Calu3 (cell line): Measurements from ENCODE around the gene MFSD6. TPM values are rescaled to one million over a fixed set of nuclear protein-coding genes. Genes with fewer than 3 reads are reported as not detected.

Experiments used
- BruUV-seq: library from RNA; stranded (reverse); fragments of 400-500 nt; replicated peaks from 2 replicates; lab custom pipeline; 2021; lab: Mats Ljungman, UMichigan
- CTCF ChIA-PET: fragments of 300-600 bp; sonication (Branson Sonifier 250); formaldehyde crosslinking; loops from one replicate; lab custom pipeline; 2022; ENCODE audit warnings: antibody characterized with exemption; lab: Charles Lee
- DNase-seq: peaks from one replicate; pipeline ENCODE4 v3.0.0; 2022
- H3K27ac Mint-ChIP-seq: one replicate; pipeline ENCODE4 v1.8.0; 2022; ENCODE audit warnings: mixed read lengths; ENCODE audit not compliant: unreplicated experiment
- H3K27me3 Mint-ChIP-seq: one replicate; pipeline ENCODE4 v1.8.0; 2022; ENCODE audit warnings: mixed read lengths; ENCODE audit not compliant: unreplicated experiment
- H3K36me3 Mint-ChIP-seq: one replicate; pipeline ENCODE4 v1.8.0; 2022; ENCODE audit warnings: mild to moderate bottlenecking, moderate library complexity, mixed read lengths; ENCODE audit not compliant: insufficient read depth, unreplicated experiment
- H3K4me1 Mint-ChIP-seq: one replicate; pipeline ENCODE4 v1.8.0; 2022; ENCODE audit warnings: mild to moderate bottlenecking, low read depth, mixed read lengths; ENCODE audit not compliant: unreplicated experiment
- H3K4me3 Mint-ChIP-seq: one replicate; pipeline ENCODE4 v1.8.0; 2022; ENCODE audit warnings: mild to moderate bottlenecking, low read depth, moderate library complexity, mixed read lengths; ENCODE audit not compliant: unreplicated experiment
- H3K9me3 Mint-ChIP-seq: one replicate; pipeline ENCODE4 v1.8.0; 2022; ENCODE audit warnings: low read depth, mixed read lengths; ENCODE audit not compliant: unreplicated experiment
- CTCF ChIP-seq: fragments of 200-600 bp; IDR thresholded peaks from one replicate; pipeline ENCODE4 v1.8.0; 2022; ENCODE audit warnings: antibody characterized with exemption; ENCODE audit not compliant: unreplicated experiment
- intact Hi-C: fragments of 100-400 bp; cut with micrococcal nuclease; formaldehyde crosslinking; loops from one replicate; pipeline ENCODE4 v1.10.0; 2022; ENCODE audit not compliant: unreplicated experiment
- total RNA-seq: library from RNA; stranded (reverse); gene quantifications from 2 replicates; pipeline ENCODE4 v1.2.3, GENCODE V29; 2022

The MFSD6 gene
- total RNA-seq, 1 experiment from 2014 or later, result 39.4 TPM

- no TSS peak for BruUV-seq
- Mint-ChIP-seq H3K4me3 (peak overlapping the region; percentile 69), H3K9me3 (no peaks in the 10 kb centered on the region), H3K36me3 (peaks cover 8% of the 10 kb centered on the region), H3K27ac (peak overlapping the region; percentile 38), H3K27me3 (no peaks in the 10 kb centered on the region), H3K4me1 (peaks cover 16% of the 10 kb centered on the region)
- no peak for TF ChIP-seq CTCF
- intact Hi-C loops, result loop anchor here (2.0 kb wide), 1 partner anchor 60 kb away; no protein-coding TSS in a partner anchor
- CTCF ChIA-PET, result no interaction called here
- DNase-seq, result peak; percentile 66
Observed at GRCh38 chr2:190408538-190409271, 550 bp downstream of the MFSD6 start.

GRCh38 chr2:190409616-190410015 is 1.5 kb downstream of the MFSD6 start:
- Mint-ChIP-seq H3K36me3 (peaks cover 8% of the 10 kb centered on the region), H3K27me3 (no peaks in the 10 kb centered on the region), H3K4me1 (peaks cover 16% of the 10 kb centered on the region), H3K9me3 (no peaks in the 10 kb centered on the region), H3K4me3 (peak overlapping the region; percentile 69), H3K27ac (peak overlapping the region; percentile 38)
- TF ChIP-seq CTCF, result no peak
- DNase-seq, result no peak
- BruUV-seq, result no TSS peak
- CTCF ChIA-PET, result no interaction called here
- intact Hi-C loops, result loop anchor here (2.0 kb wide), 1 partner anchor 59 kb away; no protein-coding TSS in a partner anchor

- intact Hi-C loops, result no loop called here
- no peak for DNase-seq
- peaks cover 16% of the 10 kb centered on the region for H3K4me1 Mint-ChIP-seq
- no peaks in the 10 kb centered on the region for H3K27me3 Mint-ChIP-seq
- no peak overlapping the region for H3K27ac Mint-ChIP-seq
- H3K4me3 Mint-ChIP-seq, result no peak overlapping the region
- peaks cover 8% of the 10 kb centered on the region for H3K36me3 Mint-ChIP-seq
- no peaks in the 10 kb centered on the region for H3K9me3 Mint-ChIP-seq
- CTCF ChIA-PET, result no interaction called here
- no TSS peak for BruUV-seq
- TF ChIP-seq CTCF, result no peak
Observed at GRCh38 chr2:190410166-190410565, 2.0 kb downstream of the MFSD6 start.

- H3K9me3 Mint-ChIP-seq, result no peaks in the 10 kb centered on the region
- DNase-seq, result no peak
- CTCF ChIA-PET, result no interaction called here
- H3K4me1 Mint-ChIP-seq, result peaks cover 16% of the 10 kb centered on the region
- TF ChIP-seq CTCF, result no peak
- BruUV-seq, result no TSS peak
- no peaks in the 10 kb centered on the region for H3K27me3 Mint-ChIP-seq
- no peak overlapping the region for H3K27ac Mint-ChIP-seq
- H3K36me3 Mint-ChIP-seq, result peaks cover 8% of the 10 kb centered on the region
- H3K4me3 Mint-ChIP-seq, result no peak overlapping the region
- intact Hi-C loops, result no loop called here
Observed at GRCh38 chr2:190412966-190413365, 4.8 kb downstream of the MFSD6 start.
